Activated T-helper 2 cell treated with anti-CD3 and anti-CD28 coated beads, Interferon-gamma antibody, Interleukin-2, Interleukin-4, amounts not matched to agents 10 μg/mL and 5 μg/mL and 100 μg/mL, durations not matched to agents 14 hours and 24 hours and 36 hours (primary cell): ENCODE measurements around the gene AIP. TPM values are rescaled to one million over a fixed set of nuclear protein-coding genes. Genes with fewer than 3 reads are reported as not detected.
A peak's percentile ranks its signal among the peaks of the same experiment; 100 is the strongest.
"Not testable (repeated sequence)": the region's sequence is repeated elsewhere in the genome, so short reads cannot be mapped to it uniquely, and the experiment has no call there.

Source experiments
- DNase-seq: peaks from one replicate; pipeline ENCODE4 v3.0.0; 2021; ENCODE audit warnings: low spot score
- H3K27ac Mint-ChIP-seq: one replicate; pipeline ENCODE4 v1.8.0; 2021; ENCODE audit warnings: mixed read lengths
- H3K27me3 Mint-ChIP-seq: one replicate; pipeline ENCODE4 v1.8.0; 2021; ENCODE audit warnings: low read depth, mixed read lengths
- H3K36me3 Mint-ChIP-seq: one replicate; pipeline ENCODE4 v1.8.0; 2021; ENCODE audit warnings: low read depth, mixed read lengths
- H3K4me1 Mint-ChIP-seq: one replicate; pipeline ENCODE4 v1.8.0; 2021; ENCODE audit warnings: low read depth, mixed read lengths
- H3K4me3 Mint-ChIP-seq: one replicate; pipeline ENCODE4 v1.8.0; 2021; ENCODE audit warnings: low read depth, mild to moderate bottlenecking, moderate library complexity, mixed read lengths
- H3K9me3 Mint-ChIP-seq: one replicate; pipeline ENCODE4 v1.8.0; 2021; ENCODE audit warnings: mixed read lengths
- intact Hi-C: fragments of 100-400 bp; cut with micrococcal nuclease; formaldehyde crosslinking; loops from one replicate; pipeline ENCODE4 v1.15.1; 2023
- total RNA-seq: library from RNA; stranded (reverse); gene quantifications from 2 replicates; pipeline ENCODE4 v1.2.3, GENCODE V29; 2022

The AIP gene
- total RNA-seq, 1 donor from 2014 or later = 191 TPM

GRCh38 chr11:67483831-67484665 lies 1.2 kb downstream of the AIP start:
- Mint-ChIP-seq H3K4me1 (peaks cover 50% of the 10 kb centered on the region), H3K9me3 (no peaks in the 10 kb centered on the region), H3K4me3 (peak overlapping the region; percentile 83), H3K36me3 (peaks cover 42% of the 10 kb centered on the region), H3K27ac (peak overlapping the region; percentile 99), H3K27me3 (no peaks in the 10 kb centered on the region)
- intact Hi-C loops = loop anchor here (1.0 to 10.0 kb wide), 6 partner anchors 15 to 197 kb away; partner anchors contain the start of genes ANKRD13D, POLD4 and TMEM134
- DNase-seq = peak; percentile 59

- Mint-ChIP-seq H3K4me1 (peaks cover 54% of the 10 kb centered on the region), H3K27me3 (no peaks in the 10 kb centered on the region), H3K27ac (peak overlapping the region; percentile 99), H3K4me3 (peak overlapping the region; percentile 83), H3K9me3 (no peaks in the 10 kb centered on the region), H3K36me3 (peaks cover 48% of the 10 kb centered on the region)
- intact Hi-C loops = loop anchor here (1.0 to 10.0 kb wide), 5 partner anchors 21 to 198 kb away; partner anchors contain the start of genes ANKRD13D and POLD4
- peak; percentile 61 for DNase-seq
Measured at GRCh38 chr11:67484847-67485311, 2.1 kb downstream of the AIP start.

- not testable (repeated sequence) for H3K9me3 Mint-ChIP-seq, H3K27me3 Mint-ChIP-seq
- peak overlapping the region; percentile 68 for H3K4me3 Mint-ChIP-seq
- H3K36me3 Mint-ChIP-seq = peaks cover 54% of the 10 kb centered on the region
- peak overlapping the region; percentile 99 for H3K27ac Mint-ChIP-seq
- peak; percentile 56 for DNase-seq
- intact Hi-C loops = loop anchor here (2.0 to 10.0 kb wide), 4 partner anchors 47 to 221 kb away; no protein-coding TSS in a partner anchor
- H3K4me1 Mint-ChIP-seq = peaks cover 54% of the 10 kb centered on the region
Measured at GRCh38 chr11:67485873-67486361, 3.1 kb downstream of the AIP start.

GRCh38 chr11:67486481-67487195 lies 3.8 kb downstream of the AIP start:
- DNase-seq = no peak
- H3K27me3 Mint-ChIP-seq = no peaks in the 10 kb centered on the region
- H3K36me3 Mint-ChIP-seq = peaks cover 57% of the 10 kb centered on the region
- peak overlapping the region; percentile 99 for H3K27ac Mint-ChIP-seq
- peak overlapping the region; percentile 68 for H3K4me3 Mint-ChIP-seq
- no peaks in the 10 kb centered on the region for H3K9me3 Mint-ChIP-seq
- peaks cover 54% of the 10 kb centered on the region for H3K4me1 Mint-ChIP-seq
- intact Hi-C loops = loop anchor here (2.0 to 10.0 kb wide), 3 partner anchors 84 to 222 kb away; no protein-coding TSS in a partner anchor

- Mint-ChIP-seq H3K27me3 (no peaks in the 10 kb centered on the region), H3K4me3 (no peak overlapping the region), H3K27ac (peak overlapping the region; percentile 77), H3K4me1 (peaks cover 44% of the 10 kb centered on the region), H3K36me3 (peaks cover 61% of the 10 kb centered on the region), H3K9me3 (no peaks in the 10 kb centered on the region)
- intact Hi-C loops = loop anchor here (10.0 kb wide), 1 partner anchor 125 kb away; no protein-coding TSS in a partner anchor
- DNase-seq = no peak
Measured at GRCh38 chr11:67489203-67489884, 6.5 kb downstream of the AIP start.

GRCh38 chr11:67489885-67490726 lies 7.3 kb downstream of the AIP start:
- Mint-ChIP-seq H3K4me3 (no peak overlapping the region), H3K27me3 (no peaks in the 10 kb centered on the region), H3K9me3 (no peaks in the 10 kb centered on the region), H3K36me3 (peaks cover 60% of the 10 kb centered on the region), H3K4me1 (peaks cover 36% of the 10 kb centered on the region), H3K27ac (peak overlapping the region; percentile 77)
- no peak for DNase-seq
- intact Hi-C loops = loop anchor here (10.0 kb wide), 1 partner anchor 125 kb away; no protein-coding TSS in a partner anchor

- H3K9me3 Mint-ChIP-seq = no peaks in the 10 kb centered on the region
- H3K27me3 Mint-ChIP-seq = no peaks in the 10 kb centered on the region
- peak overlapping the region; percentile 55 for H3K27ac Mint-ChIP-seq
- peaks cover 35% of the 10 kb centered on the region for H3K4me1 Mint-ChIP-seq
- intact Hi-C loops = no loop called here
- no peak for DNase-seq
- H3K4me3 Mint-ChIP-seq = no peak overlapping the region
- H3K36me3 Mint-ChIP-seq = peaks cover 63% of the 10 kb centered on the region
Measured at GRCh38 chr11:67490727-67491065, 7.9 kb downstream of the AIP start.

GRCh38 chr11:67491276-67492068 lies 8.6 kb downstream of the AIP start:
- no peaks in the 10 kb centered on the region for H3K27me3 Mint-ChIP-seq
- H3K9me3 Mint-ChIP-seq = no peaks in the 10 kb centered on the region
- DNase-seq = no peak
- no peak overlapping the region for H3K27ac Mint-ChIP-seq
- intact Hi-C loops = no loop called here
- peaks cover 27% of the 10 kb centered on the region for H3K4me1 Mint-ChIP-seq
- peaks cover 61% of the 10 kb centered on the region for H3K36me3 Mint-ChIP-seq
- H3K4me3 Mint-ChIP-seq = no peak overlapping the region

GRCh38 chr11:67492069-67492727 lies 9.4 kb downstream of the AIP start:
- H3K4me1 Mint-ChIP-seq = peaks cover 20% of the 10 kb centered on the region
- DNase-seq = no peak
- intact Hi-C loops = no loop called here
- H3K27me3 Mint-ChIP-seq = no peaks in the 10 kb centered on the region
- H3K9me3 Mint-ChIP-seq = no peaks in the 10 kb centered on the region
- no peak overlapping the region for H3K4me3 Mint-ChIP-seq
- H3K36me3 Mint-ChIP-seq = peaks cover 54% of the 10 kb centered on the region
- H3K27ac Mint-ChIP-seq = no peak overlapping the region

GRCh38 chr11:67492801-67493547 lies 10.1 kb downstream of the AIP start:
- intact Hi-C loops = no loop called here

More at GRCh38 chr11:67492801-67493547, 10.1 kb downstream of the AIP start:
- no peak overlapping the region for H3K27ac Mint-ChIP-seq
- no peak overlapping the region for H3K4me3 Mint-ChIP-seq
- H3K36me3 Mint-ChIP-seq = peaks cover 52% of the 10 kb centered on the region
- H3K9me3 Mint-ChIP-seq = no peaks in the 10 kb centered on the region
- peaks cover 13% of the 10 kb centered on the region for H3K4me1 Mint-ChIP-seq
- no peak for DNase-seq
- no peaks in the 10 kb centered on the region for H3K27me3 Mint-ChIP-seq
